ENCODE measurements around the gene KXD1. TPM values are rescaled to one million over a fixed set of nuclear protein-coding genes. Genes with fewer than 3 reads are reported as not detected.
A peak's percentile ranks its signal among the peaks of the same experiment; 100 is the strongest.

Gene KXD1
- total and polyA plus RNA-seq, 2 donors = 42.6 to 81.9 TPM

DNA sequence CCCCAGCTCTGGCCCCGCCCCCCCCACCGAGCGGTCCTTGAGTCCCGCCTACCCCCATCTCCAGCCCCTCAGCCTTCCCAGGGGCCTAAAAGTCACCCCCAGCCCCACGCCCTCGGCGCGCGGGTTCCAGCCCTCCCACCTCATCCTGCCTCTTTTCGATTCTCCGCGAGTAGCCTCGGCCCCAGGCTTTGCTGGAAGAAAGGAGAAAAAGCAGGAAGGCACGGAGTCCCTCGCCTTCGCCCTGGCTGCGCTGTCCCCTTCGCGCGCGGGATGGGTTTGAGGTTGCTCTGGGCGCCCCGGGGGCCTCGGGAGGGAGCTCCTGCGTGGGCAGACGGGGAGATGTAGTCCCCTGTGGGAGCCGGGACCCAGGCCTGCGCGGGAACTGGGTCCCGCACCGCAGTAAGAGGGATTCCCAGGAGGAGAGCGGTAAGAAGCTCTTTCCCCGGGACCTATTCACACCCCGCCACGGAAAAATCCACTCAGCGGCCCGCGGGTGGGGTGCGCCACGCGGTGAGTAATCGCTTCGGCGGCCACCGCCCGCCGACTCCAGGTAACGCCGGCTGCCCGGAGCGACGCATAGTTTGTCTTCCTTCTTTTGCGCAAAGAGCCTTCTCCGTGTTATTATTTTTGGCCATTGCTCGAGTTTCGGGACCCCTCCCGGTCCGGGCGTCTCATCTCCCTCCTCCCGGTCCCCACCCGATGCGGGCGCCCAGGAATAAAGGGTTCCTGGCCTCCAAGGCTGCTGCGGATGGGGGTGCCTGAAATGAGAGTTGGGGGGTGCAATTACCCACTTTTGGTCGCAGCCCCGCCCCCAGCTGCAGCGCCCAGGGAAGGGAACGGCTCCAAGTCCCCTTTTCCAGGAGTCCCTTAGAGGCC is 49.8 kb downstream of the KXD1 start:
- peaks cover 2 to 4% of the 10 kb centered on the region in 2 donors for H3K9me3 ChIP-seq (ENCODE audit: control insufficient read depth in 2 of 2, insufficient read depth in 1 of 2, low read length in 1 of 2)
- peaks cover 97% of the 10 kb centered on the region in 2 donors for H3K27me3 ChIP-seq (ENCODE audit: control insufficient read depth in 2 of 2, insufficient read depth in 1 of 2, low read length in 1 of 2)
- peaks cover 0 to 20% of the 10 kb centered on the region in 2 donors for H3K4me1 ChIP-seq (ENCODE audit: control insufficient read depth in 2 of 2, insufficient read depth in 2 of 2, low read length in 2 of 2)
- H3K4me3 ChIP-seq (ENCODE audit: low read length in 2 of 2) = no peak overlapping the region
- WGBS = 4% methylated on average over 68 of the region's 68 CpGs
- no peak for DNase-seq (ENCODE audit: low read depth in 6 of 9, low spot score in 9 of 9)
- no peak overlapping the region for H3K27ac ChIP-seq (ENCODE audit: low read depth in 1 of 2, low read length in 1 of 2)
- no peaks in the 10 kb centered on the region for H3K36me3 ChIP-seq (ENCODE audit: control insufficient read depth in 2 of 2, insufficient read depth in 2 of 2, low read length in 1 of 2)

DNA sequence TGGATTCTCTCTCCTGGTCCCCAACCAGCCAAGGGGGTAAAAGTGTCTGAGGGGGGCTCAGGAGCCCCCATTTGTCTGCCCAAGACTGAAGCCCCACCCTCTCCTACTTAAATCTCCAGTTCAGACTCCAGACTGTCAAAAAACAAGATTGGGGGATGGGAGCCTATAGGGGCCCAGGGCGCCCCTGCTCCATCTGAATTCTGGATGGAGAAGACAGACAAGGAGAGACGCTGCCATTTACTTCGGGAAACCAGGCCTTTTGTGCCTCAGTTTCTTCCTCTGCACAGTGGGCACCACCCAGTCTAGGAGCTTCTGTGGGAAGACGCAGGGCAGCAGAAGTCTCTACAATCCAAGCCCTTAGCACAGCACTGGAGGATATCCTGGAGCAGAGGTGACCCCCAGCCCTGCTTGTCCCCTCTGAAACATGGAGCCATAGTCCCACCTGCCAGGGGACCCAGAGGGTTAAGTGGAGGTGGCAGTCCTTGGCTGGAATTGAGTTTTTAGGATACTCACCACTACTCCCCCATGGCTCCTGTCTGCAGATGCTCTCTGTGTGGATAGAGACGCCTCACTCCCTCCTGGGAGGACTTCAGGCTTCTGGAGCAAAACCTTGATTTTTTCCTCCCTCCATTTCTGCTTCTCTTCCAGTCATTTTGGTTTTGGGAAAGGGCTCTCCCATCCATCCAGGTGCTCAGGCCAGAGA is 50.6 kb downstream of the KXD1 start:
- Histone ChIP-seq H3K27me3 (ENCODE audit: control insufficient read depth in 2 of 2, insufficient read depth in 1 of 2, low read length in 1 of 2) (peaks cover 97% of the 10 kb centered on the region in 2 donors), H3K4me1 (ENCODE audit: control insufficient read depth in 2 of 2, insufficient read depth in 2 of 2, low read length in 2 of 2) (peaks cover 2 to 21% of the 10 kb centered on the region in 2 donors), H3K9me3 (ENCODE audit: control insufficient read depth in 2 of 2, insufficient read depth in 1 of 2, low read length in 1 of 2) (peaks cover 2 to 4% of the 10 kb centered on the region in 2 donors), H3K4me3 (ENCODE audit: low read length in 2 of 2) (no peak overlapping the region), H3K36me3 (ENCODE audit: control insufficient read depth in 2 of 2, insufficient read depth in 2 of 2, low read length in 1 of 2) (no peaks in the 10 kb centered on the region), H3K27ac (ENCODE audit: low read depth in 1 of 2, low read length in 1 of 2) (no peak overlapping the region)
- WGBS = 27% methylated on average over 5 of the region's 5 CpGs
- DNase-seq (ENCODE audit: low read depth in 6 of 9, low spot score in 9 of 9) = no peak

DNA sequence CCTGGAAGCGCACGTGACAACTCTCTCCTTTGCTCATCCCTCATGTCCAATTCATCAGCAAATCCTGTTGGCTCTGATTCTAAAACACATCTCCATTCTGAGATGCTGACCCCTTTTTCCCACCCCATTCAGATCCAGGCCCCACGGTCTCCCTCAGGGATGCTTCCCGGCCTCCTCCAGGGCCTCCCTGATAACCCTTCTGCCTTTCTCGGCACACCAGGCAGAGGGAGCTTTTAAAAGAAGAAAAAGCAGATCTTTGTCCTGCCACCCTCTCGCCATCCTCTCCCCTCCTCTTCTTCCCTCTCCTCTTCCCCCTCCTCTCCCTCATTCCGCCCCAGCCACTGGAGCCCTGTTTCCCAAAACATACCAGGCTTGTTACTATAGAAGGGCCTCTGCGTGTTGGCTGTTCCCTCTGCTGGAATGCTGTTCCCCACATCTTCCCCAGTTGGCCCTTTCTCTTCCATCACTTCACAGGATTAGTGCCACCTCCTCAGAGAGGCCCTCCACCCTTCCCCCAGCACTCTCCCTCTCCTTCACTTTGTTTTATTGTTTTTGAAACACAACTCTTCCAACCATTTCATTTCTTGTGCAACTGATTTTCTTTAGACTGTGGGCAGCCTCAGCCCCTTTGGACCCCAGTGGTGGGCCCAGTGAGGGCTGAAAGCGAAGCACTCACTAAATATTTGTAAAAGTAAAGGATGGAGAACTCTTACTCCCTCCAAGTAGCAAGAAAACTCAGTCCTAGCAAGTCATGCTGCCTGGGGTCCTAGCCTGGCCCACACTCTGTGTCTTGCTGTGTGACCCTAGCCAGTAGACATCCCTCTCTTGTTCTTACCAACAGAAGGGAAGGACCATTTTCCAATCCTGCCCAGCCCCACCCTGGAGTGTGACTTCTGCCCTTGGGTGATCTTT is 51.4 kb downstream of the KXD1 start:
- Histone ChIP-seq H3K27ac (ENCODE audit: low read depth in 1 of 2, low read length in 1 of 2) (no peak overlapping the region), H3K36me3 (ENCODE audit: control insufficient read depth in 2 of 2, insufficient read depth in 2 of 2, low read length in 1 of 2) (no peaks in the 10 kb centered on the region), H3K4me1 (ENCODE audit: control insufficient read depth in 2 of 2, insufficient read depth in 2 of 2, low read length in 2 of 2) (peaks cover 2 to 21% of the 10 kb centered on the region in 2 donors), H3K9me3 (ENCODE audit: control insufficient read depth in 2 of 2, insufficient read depth in 1 of 2, low read length in 1 of 2) (peaks cover 0 to 8% of the 10 kb centered on the region in 2 donors), H3K4me3 (ENCODE audit: low read length in 2 of 2) (no peak overlapping the region), H3K27me3 (ENCODE audit: control insufficient read depth in 2 of 2, insufficient read depth in 1 of 2, low read length in 1 of 2) (peaks cover 97% of the 10 kb centered on the region in 2 donors)
- no peak for DNase-seq (ENCODE audit: low read depth in 6 of 9, low spot score in 9 of 9)
- WGBS = 43% methylated on average over 9 of the region's 9 CpGs

DNA sequence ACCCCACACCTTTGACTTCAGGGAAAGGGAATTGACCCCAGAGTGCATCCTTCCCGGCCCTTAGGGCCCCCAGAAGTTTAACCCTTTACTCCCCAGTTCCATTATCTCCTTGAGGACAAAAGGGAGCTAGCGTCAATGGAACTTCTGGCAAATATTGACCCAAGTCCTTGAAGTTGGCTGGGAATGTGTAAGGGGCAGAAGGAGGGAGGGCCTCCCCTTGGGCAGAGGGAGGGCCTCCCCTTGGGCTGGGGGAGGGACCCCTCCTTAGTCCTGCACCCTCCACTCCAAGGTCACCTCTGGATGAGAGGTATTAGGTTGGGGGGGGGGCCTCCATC is 52.0 kb downstream of the KXD1 start:
- H3K4me3 ChIP-seq (ENCODE audit: low read length in 2 of 2) = no peak overlapping the region
- 45% methylated on average over 2 of the region's 2 CpGs for WGBS
- H3K27me3 ChIP-seq (ENCODE audit: control insufficient read depth in 2 of 2, insufficient read depth in 1 of 2, low read length in 1 of 2) = peaks cover 97% of the 10 kb centered on the region in 2 donors
- DNase-seq (ENCODE audit: low read depth in 6 of 9, low spot score in 9 of 9) = no peak
- H3K27ac ChIP-seq (ENCODE audit: low read depth in 1 of 2, low read length in 1 of 2) = no peak overlapping the region
- peaks cover 2 to 21% of the 10 kb centered on the region in 2 donors for H3K4me1 ChIP-seq (ENCODE audit: control insufficient read depth in 2 of 2, insufficient read depth in 2 of 2, low read length in 2 of 2)
- peaks cover 0 to 12% of the 10 kb centered on the region in 2 donors for H3K9me3 ChIP-seq (ENCODE audit: control insufficient read depth in 2 of 2, insufficient read depth in 1 of 2, low read length in 1 of 2)
- no peaks in the 10 kb centered on the region for H3K36me3 ChIP-seq (ENCODE audit: control insufficient read depth in 2 of 2, insufficient read depth in 2 of 2, low read length in 1 of 2)

DNA sequence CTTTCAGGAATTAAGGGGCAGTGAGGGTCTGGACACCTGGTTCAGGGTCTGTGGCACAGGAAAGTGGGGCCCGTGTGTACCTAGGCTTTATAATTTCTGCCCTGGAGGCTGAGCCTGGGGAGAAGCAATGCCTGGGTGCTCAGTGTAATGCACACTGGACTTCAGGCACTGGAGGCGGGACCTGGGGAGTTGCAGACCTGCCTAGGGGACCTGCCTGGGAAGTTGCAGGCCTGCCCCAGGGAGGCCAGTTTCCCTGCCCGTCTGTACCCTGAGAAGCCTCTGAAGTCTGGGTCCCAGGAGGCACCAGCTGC is 52.5 kb downstream of the KXD1 start:
- peaks cover 2 to 21% of the 10 kb centered on the region in 2 donors for H3K4me1 ChIP-seq (ENCODE audit: control insufficient read depth in 2 of 2, insufficient read depth in 2 of 2, low read length in 2 of 2)

DNA sequence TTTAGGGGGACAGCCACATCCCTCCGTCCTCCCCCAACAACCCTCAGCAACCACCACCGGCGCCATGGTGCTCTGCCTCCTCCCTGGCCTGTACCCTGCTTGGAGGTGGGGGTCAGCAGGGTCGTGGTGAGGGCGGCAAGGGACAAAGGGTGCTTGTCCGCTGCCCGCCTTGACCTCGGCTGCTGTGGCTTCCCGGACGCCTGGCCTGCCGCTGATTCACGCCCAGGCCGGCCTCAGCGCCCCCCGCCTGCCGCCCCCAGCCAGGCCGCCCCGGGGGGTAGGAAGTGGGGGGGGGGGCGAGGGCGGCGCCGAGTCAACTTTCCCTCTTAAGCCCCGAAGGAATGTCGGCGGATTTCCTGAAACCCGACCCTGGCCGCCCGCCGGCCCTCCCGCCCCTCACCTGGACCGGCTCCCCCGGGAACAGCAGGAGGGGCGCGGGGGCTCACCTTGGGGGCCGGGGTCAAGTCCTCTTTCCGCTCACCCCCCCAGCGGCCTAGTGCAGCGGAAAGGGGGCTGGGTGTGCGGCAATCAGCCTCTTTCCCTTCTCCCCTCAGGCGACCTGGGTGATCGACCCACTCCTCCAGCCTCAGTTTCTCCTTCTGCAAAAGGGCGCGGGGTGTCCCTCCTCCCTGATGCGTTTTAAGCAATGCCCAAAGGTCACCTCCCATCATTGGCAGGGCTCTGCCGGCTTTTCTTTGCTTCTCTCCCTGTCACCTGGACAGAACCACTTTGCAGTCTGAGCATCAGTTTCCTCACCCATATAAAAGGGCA is 53.1 kb downstream of the KXD1 start:
- no peak overlapping the region for H3K4me3 ChIP-seq (ENCODE audit: low read length in 2 of 2)
- WGBS = 4% methylated on average over 45 of the region's 45 CpGs
- H3K4me1 ChIP-seq (ENCODE audit: control insufficient read depth in 2 of 2, insufficient read depth in 2 of 2, low read length in 2 of 2) = peaks cover 2 to 21% of the 10 kb centered on the region in 2 donors
- H3K27ac ChIP-seq (ENCODE audit: low read depth in 1 of 2, low read length in 1 of 2) = no peak overlapping the region
- no peak for DNase-seq (ENCODE audit: low read depth in 6 of 9, low spot score in 9 of 9)
- H3K36me3 ChIP-seq (ENCODE audit: control insufficient read depth in 2 of 2, insufficient read depth in 2 of 2, low read length in 1 of 2) = no peaks in the 10 kb centered on the region
- H3K9me3 ChIP-seq (ENCODE audit: control insufficient read depth in 2 of 2, insufficient read depth in 1 of 2, low read length in 1 of 2) = peaks cover 0 to 12% of the 10 kb centered on the region in 2 donors
- H3K27me3 ChIP-seq (ENCODE audit: control insufficient read depth in 2 of 2, insufficient read depth in 1 of 2, low read length in 1 of 2) = peaks cover 88 to 97% of the 10 kb centered on the region in 2 donors

More for the DNA sequence above, 52.5 kb downstream of the KXD1 start:
- Histone ChIP-seq H3K27ac (ENCODE audit: low read depth in 1 of 2, low read length in 1 of 2) (no peak overlapping the region), H3K36me3 (ENCODE audit: control insufficient read depth in 2 of 2, insufficient read depth in 2 of 2, low read length in 1 of 2) (no peaks in the 10 kb centered on the region), H3K9me3 (ENCODE audit: control insufficient read depth in 2 of 2, insufficient read depth in 1 of 2, low read length in 1 of 2) (peaks cover 0 to 12% of the 10 kb centered on the region in 2 donors), H3K4me3 (ENCODE audit: low read length in 2 of 2) (no peak overlapping the region), H3K27me3 (ENCODE audit: control insufficient read depth in 2 of 2, insufficient read depth in 1 of 2, low read length in 1 of 2) (peaks cover 94 to 97% of the 10 kb centered on the region in 2 donors)
- 37% methylated on average over 3 of the region's 3 CpGs for whole genome bisulfite sequencing
- no peak for DNase-seq (ENCODE audit: low read depth in 6 of 9, low spot score in 9 of 9)

DNA sequence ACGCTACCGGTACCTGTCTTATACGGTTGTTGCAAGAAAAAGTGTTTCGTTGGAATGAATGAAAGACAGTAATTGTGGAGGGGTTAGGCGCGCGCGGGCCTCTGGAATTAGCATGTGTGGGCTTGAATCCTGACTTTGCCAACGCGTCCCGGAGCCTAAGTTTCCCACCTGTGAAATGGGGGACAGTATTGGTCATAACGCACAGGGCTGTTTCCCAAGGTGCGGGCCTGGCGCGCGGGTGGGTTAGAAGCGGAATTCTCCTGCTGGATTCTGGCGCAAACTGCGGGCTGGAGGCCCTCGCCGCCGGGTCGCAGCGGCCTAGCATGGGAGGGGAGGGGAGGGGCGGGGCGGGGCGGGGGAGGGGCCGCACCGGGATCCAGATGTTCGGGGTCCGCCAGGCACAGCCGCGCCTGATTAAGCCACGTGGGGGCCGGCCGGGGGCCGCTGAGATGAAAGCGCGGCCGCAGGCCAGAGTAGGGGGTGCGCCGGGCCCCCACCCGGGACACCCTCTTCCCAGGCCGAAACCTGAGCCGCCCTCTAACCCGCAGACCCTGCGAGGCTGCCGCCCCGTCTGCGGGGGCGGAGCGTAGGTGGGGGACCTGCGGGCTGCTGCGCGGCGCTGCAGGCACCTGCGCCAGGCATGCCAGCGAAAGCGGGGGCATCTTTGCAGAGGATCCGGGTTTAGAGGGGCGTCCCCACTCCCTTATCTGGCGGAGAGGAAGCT is 53.8 kb downstream of the KXD1 start:
- Histone ChIP-seq H3K27ac (ENCODE audit: low read depth in 1 of 2, low read length in 1 of 2) (no peak overlapping the region), H3K4me1 (ENCODE audit: control insufficient read depth in 2 of 2, insufficient read depth in 2 of 2, low read length in 2 of 2) (peaks cover 2 to 21% of the 10 kb centered on the region in 2 donors), H3K4me3 (ENCODE audit: low read length in 2 of 2) (peak overlapping the region in 1 of 2 donors; percentile 12), H3K36me3 (ENCODE audit: control insufficient read depth in 2 of 2, insufficient read depth in 2 of 2, low read length in 1 of 2) (no peaks in the 10 kb centered on the region), H3K27me3 (ENCODE audit: control insufficient read depth in 2 of 2, insufficient read depth in 1 of 2, low read length in 1 of 2) (peaks cover 81 to 97% of the 10 kb centered on the region in 2 donors), H3K9me3 (ENCODE audit: control insufficient read depth in 2 of 2, insufficient read depth in 1 of 2, low read length in 1 of 2) (peaks cover 0 to 12% of the 10 kb centered on the region in 2 donors)
- no peak for DNase-seq (ENCODE audit: low read depth in 6 of 9, low spot score in 9 of 9)
- WGBS = 2% methylated on average over 62 of the region's 62 CpGs
